HL-60/S4 (cell line): ENCODE data around the gene EPHB2.

Source experiments
- in situ Hi-C: fragments of 300-500 bp; cut with MboI; formaldehyde crosslinking; loops from 2 replicates; pipeline ENCODE4 v1.14.3; 2022; ENCODE audit warnings: low sequenced_read_pairs

The EPHB2 gene

GRCh38 chr1:22815421-22816066 is 104.9 kb downstream of the EPHB2 start:
- in situ Hi-C loops = no loop called here

- in situ Hi-C loops = no loop called here
Measured at GRCh38 chr1:22816067-22816775, 105.6 kb downstream of the EPHB2 start.

GRCh38 chr1:22816803-22817202 is 106.2 kb downstream of the EPHB2 start:
- in situ Hi-C loops = no loop called here

- in situ Hi-C loops = no loop called here
Measured at GRCh38 chr1:22817462-22817861, 106.8 kb downstream of the EPHB2 start.

- in situ Hi-C loops = no loop called here
Measured at GRCh38 chr1:22818061-22818770, 107.6 kb downstream of the EPHB2 start.

GRCh38 chr1:22819361-22819760 is 108.7 kb downstream of the EPHB2 start:
- in situ Hi-C loops = no loop called here

GRCh38 chr1:22821027-22821426 is 110.4 kb downstream of the EPHB2 start:
- in situ Hi-C loops = no loop called here

GRCh38 chr1:22822371-22822770 is 111.7 kb downstream of the EPHB2 start:
- in situ Hi-C loops = no loop called here

GRCh38 chr1:22824466-22824865 is 113.8 kb downstream of the EPHB2 start:
- in situ Hi-C loops = no loop called here

GRCh38 chr1:22824975-22825374 is 114.3 kb downstream of the EPHB2 start:
- in situ Hi-C loops = no loop called here

- in situ Hi-C loops = no loop called here
Measured at GRCh38 chr1:22825486-22826189, 115.0 kb downstream of the EPHB2 start.

GRCh38 chr1:22826604-22827580 is 116.3 kb downstream of the EPHB2 start:
- in situ Hi-C loops = no loop called here

GRCh38 chr1:22827666-22828483 is 117.2 kb downstream of the EPHB2 start:
- in situ Hi-C loops = no loop called here

GRCh38 chr1:22828484-22829308 is 118.1 kb downstream of the EPHB2 start:
- in situ Hi-C loops = no loop called here

GRCh38 chr1:22829309-22829989 is 118.8 kb downstream of the EPHB2 start:
- in situ Hi-C loops = no loop called here

GRCh38 chr1:22830041-22830566 is 119.5 kb downstream of the EPHB2 start:
- in situ Hi-C loops = no loop called here

- in situ Hi-C loops = no loop called here
Measured at GRCh38 chr1:22830757-22831340, 120.2 kb downstream of the EPHB2 start.
